Left cardiac atrium (tissue), 4 donors: ENCODE data around the gene RAD23A. TPM values are rescaled to one million over a fixed set of nuclear protein-coding genes. Genes with fewer than 3 reads are reported as not detected.
"Not testable (repeated sequence)": the region's sequence is repeated elsewhere in the genome, so short reads cannot be mapped to it uniquely, and the experiment has no call there.

Source experiments
- ATAC-seq, 2 donors: fragments of 200-7000 bp; cut with Tn5 transposase; one replicate each; pipeline ENCODE4 v1.9.1; 2020; ENCODE audit warnings: mild to moderate bottlenecking in 2 of 2, moderate library complexity in 2 of 2
- DNase-seq: peaks from one replicate; pipeline ENCODE4 v3.0.0-alpha.2; 2020
- intact Hi-C, 2 donors: fragments of 100-400 bp; cut with DNase I; formaldehyde crosslinking; loops; one replicate each; pipeline versions ENCODE4 v1.14.1 to v1.15.1; 2022 to 2023
- long read RNA-seq: library from polyadenylated mRNA; unstranded; transcript quantifications from one replicate; pipeline ENCODE4 v2.0.0, GENCODE V29; 2021
- total RNA-seq, 2 donors: library from RNA; stranded (reverse); fragmentation: NEBNext Ultra II Directional; extraction: Animal tissue kit (Norgen Biotek cat#: 25700); gene quantifications; one replicate each; pipeline ENCODE4 v1.2.1, GENCODE V29; 2021
- donor health status: DM: no; HTN: yes; CAD: no.
- donor health status: DM: no; HTN: yes; CAD: no; lungs with severe emphysema.
- donor health status: DM: yes; HTN: yes; CAD: no.
- donor health status: Dilated cardiomyopathy.

RAD23A gene
- total RNA-seq = 100 to 1,000 TPM; 113 to 131 TPM
- long read RNA-seq, transcript RAD23A-201 (9 exons, 1,736 nt) = major isoform, 86 of 133 reads
- long read RNA-seq, transcript RAD23A-203 (9 exons, 1,746 nt) = minor isoform, 36 of 133 reads
- long read RNA-seq, partial matches to known transcripts = 6 of 133 reads
- long read RNA-seq, other reads (novel, unspliced or antisense) = 5 of 133 reads

DNA sequence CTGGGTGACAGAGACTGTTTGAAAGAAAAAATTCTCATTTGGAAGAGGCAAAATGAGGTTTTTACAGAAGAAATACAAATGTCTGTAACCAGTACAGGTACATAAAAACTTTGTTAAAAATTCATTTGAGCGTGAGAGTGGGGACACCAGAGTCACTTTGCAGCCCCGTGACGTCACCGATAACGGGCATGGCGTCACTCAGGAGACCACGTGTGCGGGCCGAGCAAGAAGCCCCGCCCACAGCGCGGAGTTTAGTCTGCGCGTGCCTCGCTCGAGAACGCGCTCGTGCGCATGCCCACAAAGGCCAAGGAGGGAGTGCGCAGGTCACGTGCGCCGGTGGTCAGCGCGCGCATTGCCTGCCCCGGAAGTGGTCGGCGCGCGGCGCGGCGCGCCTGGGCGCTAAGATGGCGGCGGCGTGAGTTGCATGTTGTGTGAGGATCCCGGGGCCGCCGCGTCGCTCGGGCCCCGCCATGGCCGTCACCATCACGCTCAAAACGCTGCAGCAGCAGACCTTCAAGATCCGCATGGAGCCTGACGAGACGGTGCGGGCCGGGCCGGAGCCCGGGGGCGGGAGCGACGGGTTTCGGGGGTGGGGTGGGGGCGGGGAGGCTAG, at the start of gene RAD23A:
RAD23A (plus strand) TSS at position 384 of the 613 bp plus-strand sequence; CDS start at position 471, 87 bp downstream.
- intact Hi-C loops = no loop called here
- peak; percentile 93 to 97 for ATAC-seq

GRCh38 chr19:12896460-12896859, 49.2 kb upstream of the RAD23A start:
- intact Hi-C loops = no loop called here

More for the DNA sequence above, at the start of gene RAD23A:
- peak; percentile 99 for DNase-seq

GRCh38 chr19:12899891-12900518, 45.7 kb upstream of the RAD23A start:
- DNase-seq (no peak), ATAC-seq (no peak)
- intact Hi-C loops = no loop called here

More at GRCh38 chr19:12896460-12896859, 49.2 kb upstream of the RAD23A start:
- DNase-seq = no peak
- ATAC-seq = no peak

DNA sequence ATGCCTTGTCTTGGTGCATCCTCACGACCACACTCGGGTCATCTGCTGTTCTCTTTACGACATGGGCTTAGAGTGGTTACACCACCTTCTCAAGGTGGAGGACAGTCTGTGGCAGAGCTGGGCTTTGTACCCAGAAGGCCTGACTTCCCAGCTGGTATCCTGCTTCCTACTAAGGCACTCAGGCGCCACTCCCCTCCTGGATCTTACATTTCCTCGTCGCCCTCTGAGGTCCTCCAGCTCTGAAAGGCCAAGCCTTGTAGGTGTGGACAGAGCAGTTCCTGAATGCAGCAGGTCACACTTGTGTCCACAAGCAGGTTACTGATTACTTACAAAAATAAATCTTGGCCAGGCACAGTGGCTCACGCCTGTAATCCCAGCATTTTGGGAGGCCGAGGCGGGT, 38.5 kb upstream of the RAD23A start:
- intact Hi-C loops = no loop called here
- DNase-seq = no peak
- ATAC-seq = no peak

DNA sequence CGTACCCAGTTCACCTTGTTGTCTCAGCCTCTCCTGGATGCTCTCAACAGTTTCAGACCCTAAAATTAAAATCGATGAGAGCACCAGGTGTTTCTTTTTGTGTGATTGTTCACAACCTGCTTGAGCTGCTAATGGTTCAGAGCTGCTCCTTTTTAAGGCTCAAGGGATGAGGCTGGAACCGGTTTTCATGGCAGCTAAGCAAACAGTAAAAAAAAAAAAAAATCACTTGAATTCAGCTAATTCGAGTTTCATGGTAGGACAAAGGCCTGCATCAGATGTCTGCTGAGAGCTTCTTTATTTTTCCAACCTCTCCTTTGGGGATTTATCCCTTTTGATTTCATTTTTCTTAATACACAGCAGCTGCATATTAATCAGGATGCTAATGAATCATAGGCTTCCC, 33.1 kb upstream of the RAD23A start:
- ATAC-seq = peak in 1 of 2 donors; percentile 1
- intact Hi-C loops = no loop called here
- no peak for DNase-seq

GRCh38 chr19:12913011-12913561, 32.6 kb upstream of the RAD23A start:
- DNase-seq (peak; percentile 79), ATAC-seq (peak; percentile 86 to 96)
- intact Hi-C loops = no loop called here

- intact Hi-C loops = no loop called here
- DNase-seq = no peak
- ATAC-seq = peak in 1 of 2 donors; percentile 13
These were observed 31.6 kb upstream of the RAD23A start for GRCh38 chr19:12913851-12914690.

DNA sequence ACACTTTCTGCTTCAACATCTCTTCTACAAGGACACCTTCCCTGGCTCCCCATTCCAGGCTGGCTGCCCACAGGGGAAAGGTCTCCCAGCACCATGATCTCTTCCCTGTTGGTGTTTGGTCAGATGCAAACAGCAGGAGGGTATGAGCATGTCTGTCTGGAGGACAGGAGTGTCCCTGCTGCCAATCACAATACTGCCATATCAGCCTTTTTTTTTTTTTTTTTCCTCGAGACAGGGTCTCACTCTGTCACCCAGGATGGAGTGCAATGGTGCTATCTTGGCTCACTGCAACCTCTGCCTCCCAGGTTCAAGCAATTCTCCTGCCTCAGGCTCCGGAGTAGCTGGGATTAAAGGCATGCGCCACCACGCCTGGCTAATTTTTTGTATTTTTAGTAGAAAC, 29.8 kb upstream of the RAD23A start:
- intact Hi-C loops, ATAC-seq, DNase-seq: not testable (repeated sequence)

DNA sequence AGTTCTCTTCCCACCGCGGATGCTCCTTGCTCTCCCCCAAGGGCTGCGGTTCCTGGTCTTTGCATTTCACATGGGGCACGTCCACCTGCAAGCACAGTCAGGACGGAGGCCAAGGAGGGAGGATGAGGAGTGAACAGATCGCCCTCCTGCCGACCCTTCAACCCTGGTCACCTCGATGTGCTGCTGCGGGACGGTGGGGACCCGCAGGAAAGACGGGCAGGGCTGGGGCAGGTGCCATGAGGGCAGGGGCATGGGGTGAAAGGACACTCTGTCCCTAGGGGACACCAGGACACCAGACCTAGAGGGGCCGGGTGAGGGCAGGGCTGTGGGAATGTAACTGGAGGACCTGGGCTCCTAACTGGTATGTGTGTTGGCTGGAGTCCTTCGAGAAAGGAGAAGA, 27.4 kb upstream of the RAD23A start:
- no peak for ATAC-seq
- DNase-seq = no peak
- intact Hi-C loops = no loop called here

DNA sequence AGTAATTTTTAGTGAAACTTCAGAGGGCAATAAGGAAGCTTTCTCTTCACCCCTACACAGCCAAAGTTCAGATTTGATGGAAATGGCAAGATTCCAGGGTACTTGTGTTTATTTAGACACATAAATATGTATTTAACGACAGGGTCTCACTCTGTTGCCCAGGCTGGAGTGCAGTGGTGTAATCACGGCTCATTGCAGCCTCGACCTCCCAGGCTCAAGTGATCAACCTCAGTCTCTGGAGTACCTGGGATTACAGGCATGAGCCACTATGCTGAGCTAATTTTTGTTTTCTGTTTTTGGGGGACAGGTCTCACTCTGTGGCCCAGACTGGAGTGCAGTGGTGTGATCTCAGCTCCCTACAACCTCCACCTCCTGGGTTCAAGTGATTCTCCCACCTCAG, 24.6 kb upstream of the RAD23A start:
- ATAC-seq (no peak), DNase-seq (no peak)
- intact Hi-C loops = no loop called here

DNA sequence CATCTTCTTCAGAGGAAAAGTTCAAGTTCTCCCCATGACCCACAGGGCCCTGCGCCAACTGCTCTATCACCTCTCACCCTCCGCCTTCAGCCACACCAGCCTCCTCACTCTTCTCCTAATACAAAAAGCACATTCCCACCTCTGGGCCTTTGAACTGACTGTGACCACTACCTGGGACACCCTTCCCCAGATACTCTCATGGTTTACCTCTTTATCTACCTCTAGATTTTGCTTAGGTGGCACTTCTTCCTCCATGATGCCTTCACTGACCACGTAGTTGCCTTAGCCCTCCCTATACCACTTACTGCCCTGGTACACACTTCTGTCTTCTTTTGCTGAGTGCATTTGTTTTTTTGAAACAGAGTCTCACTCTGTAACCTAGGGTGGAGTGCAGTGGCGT, 22.7 kb upstream of the RAD23A start:
- ATAC-seq (no peak), DNase-seq (no peak)
- intact Hi-C loops = no loop called here

DNA sequence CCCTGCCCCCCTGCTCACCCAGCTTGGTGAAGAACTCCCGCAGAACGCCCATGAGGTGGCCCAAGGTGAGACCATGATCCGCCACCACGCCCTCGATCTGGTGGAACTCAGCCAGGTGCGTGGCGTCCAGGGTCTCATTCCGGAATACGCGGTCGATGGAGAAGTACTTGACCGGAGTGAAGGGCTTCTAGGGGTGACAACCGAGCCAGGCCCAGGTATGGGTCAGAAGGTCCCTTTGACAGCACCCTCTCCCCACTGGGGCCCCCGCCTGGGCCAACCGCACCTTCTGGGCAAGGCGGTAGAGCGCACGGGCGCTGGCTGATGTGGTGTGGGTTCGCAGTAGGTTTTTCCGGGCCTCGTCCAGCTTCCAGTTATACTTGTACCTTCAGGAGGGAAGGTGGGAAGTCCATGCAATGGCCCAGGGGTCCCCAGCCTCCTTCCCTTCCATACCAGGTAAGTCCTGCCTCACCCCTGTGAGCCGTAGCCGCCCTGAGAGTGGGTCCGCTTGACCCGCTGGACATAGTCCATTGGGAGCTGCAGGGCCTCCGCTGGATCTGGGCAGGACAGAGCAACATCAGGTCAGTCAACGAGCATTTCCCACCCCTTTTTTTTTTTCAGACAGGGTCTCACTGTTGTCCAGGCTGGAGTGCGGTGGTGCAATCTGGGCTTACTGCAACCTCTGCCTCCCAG, 20.9 kb upstream of the RAD23A start:
- DNase-seq (no peak), ATAC-seq (no peak)
- intact Hi-C loops = no loop called here

GRCh38 chr19:12930002-12930645, 15.5 kb upstream of the RAD23A start:
- intact Hi-C loops = no loop called here
- ATAC-seq (no peak), DNase-seq (no peak)

DNA sequence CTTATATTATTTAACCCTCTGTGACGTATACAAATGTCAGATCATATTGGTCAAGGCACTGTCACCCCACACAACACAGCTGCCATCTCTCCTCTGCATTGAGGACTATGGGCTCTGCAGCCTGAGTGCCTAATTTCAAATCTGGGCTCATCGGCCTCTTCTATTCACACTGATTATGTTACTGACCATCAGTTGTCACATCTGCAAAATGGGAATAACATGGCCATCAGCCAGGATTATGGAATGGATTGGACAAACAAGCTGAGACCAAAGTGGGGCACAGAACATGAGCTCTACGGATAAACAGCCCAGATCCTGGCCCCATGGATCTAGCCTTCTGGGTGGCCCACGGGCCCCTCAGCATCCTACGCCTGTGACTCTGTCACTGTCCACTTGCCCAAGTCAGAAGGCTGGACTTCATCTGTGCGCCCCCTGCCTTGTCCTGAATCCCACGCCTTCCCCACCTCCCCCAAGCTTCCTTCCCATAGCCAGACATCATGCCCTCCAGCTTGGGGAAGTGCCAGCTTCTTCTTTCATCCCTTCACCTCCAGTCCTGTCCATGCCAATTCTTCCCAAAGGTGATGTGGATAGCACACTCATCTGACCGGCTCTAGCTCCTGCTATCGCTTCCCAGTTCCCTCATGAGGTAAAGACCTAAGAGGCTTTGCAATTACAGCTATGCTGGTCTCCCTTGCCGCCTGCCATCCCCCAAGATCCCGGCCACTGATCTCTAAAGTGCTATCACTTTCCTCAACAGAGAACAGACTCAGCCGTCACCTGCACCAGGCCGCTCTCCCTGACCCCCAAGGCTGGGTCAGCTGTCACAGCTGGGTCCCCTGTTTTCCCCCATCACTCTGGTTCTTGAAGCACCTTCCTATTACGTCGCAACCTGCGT, 13.0 kb upstream of the RAD23A start:
- DNase-seq = no peak
- intact Hi-C loops = no loop called here
- ATAC-seq = no peak

GRCh38 chr19:12933287-12934072, 12.2 kb upstream of the RAD23A start, which contains the start of gene FARSA:
Gene FARSA, minus strand, starts transcription at chr19:12933711. Its CDS starts 15 bp downstream, at chr19:12933696.
- DNase-seq = peak; percentile 94
- peak; percentile 82 to 85 for ATAC-seq
- intact Hi-C loops = no loop called here

DNA sequence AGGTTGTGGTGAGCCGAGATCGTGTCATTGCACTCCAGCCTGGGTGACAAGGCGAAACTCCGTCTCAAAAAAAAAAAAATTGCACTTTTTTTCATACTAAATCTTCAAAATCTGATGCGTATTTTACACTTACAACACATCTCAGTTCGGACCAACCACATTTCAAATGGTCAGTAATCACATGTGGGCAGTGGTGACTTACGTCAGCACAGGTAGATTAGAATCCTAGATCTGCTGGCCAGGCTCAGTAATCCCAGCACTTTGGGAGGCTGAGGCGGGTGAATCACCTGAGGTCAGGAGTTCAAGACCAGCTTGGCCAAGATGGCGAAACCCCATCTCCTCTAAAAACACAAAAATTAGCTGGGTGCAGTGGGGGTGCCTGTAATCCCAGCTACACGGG, 10.6 kb upstream of the RAD23A start:
- intact Hi-C loops = no loop called here
- DNase-seq = no peak

GRCh38 chr19:12936582-12936981, 9.1 kb upstream of the RAD23A start:
- DNase-seq = no peak
- intact Hi-C loops = no loop called here
- no peak for ATAC-seq

More for the DNA sequence above, 10.6 kb upstream of the RAD23A start:
- no peak for ATAC-seq
